Activated CD8-positive, alpha-beta memory T cell treated with anti-CD3 and anti-CD28 coated beads, Interleukin-2, amount 50 U/mL, for 48 hours (primary cell): Measurements from ENCODE around the gene SCN1B.
"Not testable (repeated sequence)": the region's sequence is repeated elsewhere in the genome, so short reads cannot be mapped to it uniquely, and the experiment has no call there.

Source experiments
- DNase-seq: peaks from one replicate; pipeline ENCODE4 v3.0.0-alpha.2; 2020

Gene SCN1B

DNA sequence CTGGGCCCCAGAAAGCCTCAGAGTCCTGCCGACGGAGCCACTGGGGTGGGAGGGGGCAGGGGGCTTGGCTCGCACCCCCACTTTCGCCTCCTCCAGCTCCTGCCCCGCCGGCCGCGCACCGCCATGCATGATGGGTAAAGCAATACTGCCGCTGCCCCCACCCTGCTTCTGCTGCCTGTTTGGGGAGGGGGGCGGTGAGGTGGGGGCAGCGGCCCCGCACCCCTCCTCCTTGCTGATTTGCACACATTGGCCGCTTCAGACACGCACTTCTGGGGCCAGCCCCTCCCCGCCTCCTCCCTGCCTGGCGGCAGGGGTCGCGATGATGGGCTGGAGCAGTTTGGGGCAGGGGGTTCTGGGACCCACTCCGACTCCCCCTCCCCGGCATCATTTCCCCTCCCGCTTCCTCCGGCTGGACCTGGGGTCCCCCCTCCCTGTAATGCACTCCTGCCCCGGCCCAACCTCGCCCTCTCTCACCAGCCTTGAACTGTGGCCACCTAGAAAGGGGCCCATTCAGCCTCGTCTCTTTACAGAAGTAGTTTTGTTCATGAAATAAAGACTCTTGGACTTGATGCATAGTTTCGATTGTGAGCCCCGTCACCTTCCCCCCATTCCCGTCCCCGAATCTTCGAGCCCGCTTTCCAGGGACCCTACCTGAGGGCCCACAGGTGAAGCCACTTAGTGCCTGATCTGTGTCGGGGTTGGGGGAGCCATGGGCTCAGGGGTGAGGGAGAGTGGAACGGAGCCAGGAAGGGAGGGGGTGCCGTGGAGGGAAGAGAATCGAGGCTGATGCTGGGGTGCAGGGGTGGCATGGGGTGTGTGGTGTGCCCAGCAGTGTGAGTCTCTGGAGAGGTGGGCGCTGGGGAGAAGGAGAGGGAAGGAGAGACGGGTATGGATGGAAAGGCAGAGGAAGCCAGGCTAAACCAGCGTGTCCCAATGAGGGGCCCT, 9.9 kb downstream of the SCN1B start:
- no peak for DNase-seq

DNA sequence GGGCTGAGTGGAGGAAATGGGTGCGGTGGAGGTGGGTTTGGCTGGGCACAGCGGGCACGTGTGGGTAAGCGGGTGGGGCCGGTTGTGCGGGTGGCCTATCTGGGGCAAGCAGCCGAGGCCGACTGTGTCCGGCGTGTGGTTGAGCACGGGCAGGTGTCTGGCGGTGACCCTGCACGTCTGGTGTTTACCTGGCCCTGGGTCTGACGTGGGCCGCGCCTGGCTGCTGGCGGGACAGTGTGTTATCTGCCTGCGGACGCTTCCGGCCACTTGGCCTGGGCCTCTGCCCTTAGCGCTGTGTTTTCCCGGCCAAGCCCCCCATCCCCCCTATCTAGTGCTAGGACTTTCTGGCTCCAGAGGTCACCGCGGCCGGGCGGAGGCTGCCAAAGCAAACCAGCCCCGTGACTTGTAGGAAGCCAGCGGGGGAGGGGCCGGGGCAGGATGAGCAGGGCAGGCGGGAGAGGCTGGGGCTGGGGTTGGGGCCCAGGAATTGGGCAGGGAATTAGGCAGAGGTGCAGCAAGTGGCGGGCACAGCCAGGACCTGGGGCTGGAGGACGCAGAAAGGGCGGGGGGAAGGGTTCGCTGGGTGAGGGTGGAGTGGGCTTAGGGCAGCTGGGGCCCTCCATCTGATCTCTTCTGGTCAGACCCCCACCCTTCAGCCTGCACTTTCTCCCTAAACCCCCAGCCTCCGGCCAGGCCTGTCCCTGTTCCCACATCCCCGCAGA, 10.7 kb downstream of the SCN1B start:
- no peak for DNase-seq

DNA sequence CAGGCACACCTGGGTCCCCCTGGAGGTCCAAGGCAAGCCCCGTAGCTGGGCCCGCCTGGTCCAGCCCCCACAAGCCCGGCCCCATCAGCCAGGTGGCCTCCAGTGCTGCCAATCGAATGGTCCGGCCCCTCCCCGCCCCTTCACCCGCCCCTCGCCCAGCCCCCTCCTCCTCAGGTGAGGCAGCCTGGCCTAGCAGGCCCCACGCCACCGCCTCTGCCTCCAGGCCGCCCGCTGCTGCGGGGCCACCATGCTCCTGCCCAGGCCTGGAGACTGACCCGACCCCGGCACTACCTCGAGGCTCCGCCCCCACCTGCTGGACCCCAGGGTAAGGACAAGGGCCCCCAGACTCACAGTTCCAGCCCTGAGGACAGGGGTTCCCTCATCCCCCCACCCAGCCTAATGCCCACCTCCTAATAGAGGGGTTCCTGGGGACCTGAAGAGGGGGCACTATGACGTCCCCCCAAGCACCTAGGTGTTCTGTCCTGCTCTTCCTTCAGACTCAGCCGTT, 11.3 kb downstream of the SCN1B start, which contains the start of gene HPN:
Gene HPN, plus strand, starts transcription at position 174 of the 508 bp plus-strand sequence. CDS start 786 bp downstream, outside the sequence.
- no peak for DNase-seq

DNA sequence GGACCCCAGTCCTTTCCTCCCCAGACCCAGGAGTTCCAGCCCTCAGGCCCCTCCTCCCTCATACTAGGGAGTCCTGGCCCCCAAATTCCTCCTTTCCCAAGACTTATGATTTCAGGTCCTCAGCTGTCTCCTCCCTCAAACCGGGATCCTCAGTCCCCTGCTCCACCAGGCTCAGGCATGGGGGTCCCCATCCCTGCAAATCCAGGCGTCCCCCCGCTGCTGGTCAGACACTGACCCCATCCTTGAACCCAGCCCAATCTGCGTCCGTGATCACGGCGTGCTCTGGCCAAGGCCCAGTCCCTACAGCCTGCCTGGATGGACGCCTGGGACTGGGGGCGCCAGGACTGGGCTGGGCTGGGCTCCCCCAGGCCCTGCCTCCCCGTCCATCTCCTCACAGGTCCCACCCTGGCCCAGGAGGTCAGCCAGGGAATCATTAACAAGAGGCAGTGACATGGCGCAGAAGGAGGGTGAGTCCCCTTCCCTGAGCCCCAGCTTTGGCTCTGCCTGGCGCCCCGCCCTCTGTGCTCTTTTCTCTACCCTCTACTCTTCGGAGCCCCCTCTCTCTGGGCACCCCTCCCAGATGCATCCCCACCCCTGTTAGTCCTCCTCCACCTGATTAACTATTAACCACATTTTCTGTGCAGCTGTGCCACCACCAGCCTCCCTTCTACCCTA, 11.9 kb downstream of the SCN1B start:
- DNase-seq, result no peak

DNA sequence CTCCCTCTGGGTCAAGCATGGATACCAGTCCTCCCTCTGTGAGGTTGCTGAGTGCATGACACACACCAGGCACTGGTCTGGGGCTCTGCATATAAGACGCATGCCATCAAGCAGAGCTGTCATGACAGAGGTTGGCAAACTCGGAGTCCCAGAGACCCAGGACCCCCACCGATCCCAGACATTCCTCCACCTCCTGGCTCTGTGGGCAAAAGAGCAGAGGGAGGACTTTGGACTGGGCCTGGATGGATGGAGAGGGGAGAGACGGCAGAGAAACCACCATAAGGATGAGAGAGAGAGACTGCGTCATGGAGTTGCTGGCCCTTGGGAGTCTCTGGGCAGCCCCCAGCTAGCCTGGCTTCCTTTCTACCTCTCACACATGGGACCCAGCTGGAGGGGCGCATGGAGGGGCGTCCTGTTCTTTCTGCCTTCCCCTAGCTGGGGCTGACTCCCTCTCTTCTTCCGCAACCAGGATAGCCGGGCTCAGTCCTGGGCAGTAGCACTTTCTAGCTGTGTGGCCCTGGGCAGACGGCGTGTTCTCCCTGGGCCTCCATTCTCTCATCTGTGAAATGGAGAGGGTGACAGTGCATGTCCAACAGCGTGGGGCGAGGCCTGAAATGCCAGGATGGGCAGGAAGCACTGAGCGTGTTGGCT, 12.8 kb downstream of the SCN1B start:
- peak; percentile 49 for DNase-seq

DNA sequence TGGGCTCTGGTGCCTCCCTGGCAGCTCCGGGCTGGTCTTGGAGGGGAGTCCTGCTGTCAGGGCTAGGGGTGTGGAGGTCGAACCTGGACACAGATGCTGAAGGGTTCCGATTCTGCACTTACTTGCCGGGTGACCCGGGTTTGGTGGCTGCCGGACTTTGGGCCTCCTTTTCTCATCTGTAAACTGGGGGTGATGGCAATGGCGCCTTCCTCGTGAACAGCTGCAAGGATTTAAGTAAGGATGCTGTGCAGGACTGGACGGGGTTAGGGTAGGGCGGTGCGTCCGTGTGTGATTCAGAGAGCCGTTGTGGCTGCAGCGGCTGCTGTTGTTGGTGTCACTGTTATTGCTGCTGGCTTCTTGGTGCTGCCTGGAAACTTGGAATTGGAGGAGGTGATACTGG, 13.6 kb downstream of the SCN1B start:
- peak; percentile 51 for DNase-seq

DNA sequence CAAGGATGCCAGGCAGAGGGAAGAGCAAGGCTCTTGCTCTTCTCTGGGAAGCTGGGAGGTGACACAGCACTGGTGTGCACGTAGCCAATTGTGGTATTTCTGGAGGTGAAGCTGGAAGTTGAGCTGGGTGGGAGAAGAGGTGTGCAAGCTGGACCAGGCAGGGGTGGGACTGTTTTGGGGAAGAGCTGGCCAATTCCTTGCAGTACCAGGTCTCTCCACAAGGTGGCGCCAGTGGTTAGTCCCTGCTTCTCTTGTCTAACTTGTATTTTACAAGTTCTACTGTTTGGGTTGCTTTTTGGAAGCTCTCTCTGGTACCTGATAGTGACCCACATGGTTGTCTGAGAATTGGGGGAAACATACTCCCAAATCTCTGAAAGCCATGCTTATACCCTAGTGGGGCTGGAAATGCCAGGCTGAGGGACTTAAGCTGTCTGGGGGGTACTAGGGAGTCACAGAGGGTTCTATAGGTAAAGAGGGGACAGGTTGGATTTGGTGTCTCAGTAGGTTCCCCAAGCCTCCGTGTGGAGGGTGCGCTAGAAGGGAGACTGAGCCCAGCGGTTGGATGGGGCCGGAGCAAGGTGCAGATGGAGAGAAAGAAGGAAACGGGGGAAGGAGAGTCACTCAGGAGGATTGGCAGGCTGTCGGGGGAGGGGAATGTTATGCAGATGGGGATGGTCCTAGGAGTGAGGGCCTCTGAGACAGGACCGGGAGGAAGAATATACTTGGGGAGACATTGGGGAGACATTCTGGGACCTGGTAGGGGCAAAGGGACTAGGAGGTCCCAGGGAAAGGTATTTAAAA, 14.2 kb downstream of the SCN1B start:
- peak; percentile 92 for DNase-seq

DNA sequence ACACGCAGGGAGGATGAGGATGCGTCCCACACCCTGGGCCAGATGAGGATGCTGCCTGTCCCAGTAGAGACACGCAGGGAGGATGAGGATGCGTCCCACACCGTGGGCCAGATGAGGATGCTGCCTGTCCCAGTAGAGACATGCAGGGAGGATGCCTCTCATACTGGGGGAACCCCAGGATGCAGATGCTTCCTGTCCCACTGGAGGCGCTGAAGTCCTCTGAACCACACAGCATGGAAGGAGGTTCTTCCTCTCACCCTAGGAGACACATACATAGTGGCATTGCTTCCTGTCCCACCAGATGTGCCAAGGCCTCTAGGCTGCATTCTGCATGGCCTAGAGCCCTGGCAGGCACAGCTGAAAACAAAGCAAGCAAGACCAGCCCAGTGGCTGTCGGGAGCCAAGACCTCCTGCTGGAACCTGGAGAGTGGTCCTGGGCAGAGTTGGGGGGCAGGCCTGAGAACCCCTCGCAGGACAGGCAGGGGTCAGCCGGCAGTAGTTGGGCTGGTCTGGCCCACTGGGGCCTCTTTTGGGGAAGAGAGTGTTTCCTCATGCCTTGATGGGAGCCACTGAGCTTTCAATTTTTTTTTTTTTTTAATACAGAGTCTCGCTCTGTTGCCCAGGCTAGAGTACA, 15.5 kb downstream of the SCN1B start:
- peak; percentile 65 for DNase-seq

DNA sequence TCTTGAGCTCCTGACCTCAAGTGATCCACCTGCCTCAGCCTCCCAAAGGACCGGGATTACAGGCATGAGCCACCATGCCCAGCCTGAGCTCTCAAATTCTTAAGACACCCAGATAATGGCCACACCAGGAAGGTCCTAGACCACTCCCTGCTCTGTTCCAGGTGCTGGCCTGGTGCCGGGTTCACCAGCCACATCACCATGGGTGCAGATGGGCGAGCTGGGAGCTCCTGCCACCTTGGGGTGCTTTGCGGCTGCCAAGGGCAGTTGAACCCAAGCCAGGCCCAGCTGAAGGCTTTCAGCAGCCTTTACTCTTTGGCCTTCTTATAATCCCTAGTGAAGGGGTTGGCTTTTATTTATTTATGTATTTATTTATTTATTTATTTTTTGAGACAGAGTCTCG, 16.2 kb downstream of the SCN1B start:
- no peak for DNase-seq

DNA sequence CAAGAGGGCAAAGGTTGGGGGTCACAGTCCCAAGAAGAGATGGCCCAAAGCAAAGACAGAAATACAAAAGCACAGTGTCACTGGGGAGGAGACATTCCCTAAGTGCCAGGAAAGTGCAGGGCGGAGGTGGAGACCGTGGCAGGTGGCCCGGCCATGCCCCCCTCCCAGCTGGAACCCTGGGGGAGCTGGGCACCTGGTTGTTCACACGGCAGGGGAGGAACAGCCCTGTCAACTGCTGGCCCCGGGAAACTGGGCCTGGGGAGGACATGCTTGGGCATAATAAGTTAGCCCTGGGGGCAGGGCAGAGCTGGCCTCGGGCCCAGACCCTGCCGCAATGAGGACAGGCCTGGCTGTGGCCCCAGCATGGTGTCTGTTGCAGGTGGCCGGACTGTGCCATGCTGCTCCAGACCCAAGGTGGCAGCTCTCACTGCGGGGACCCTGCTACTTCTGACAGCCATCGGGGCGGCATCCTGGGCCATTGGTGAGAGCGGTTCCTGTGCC, 18.7 kb downstream of the SCN1B start:
- DNase-seq, result no peak

DNA sequence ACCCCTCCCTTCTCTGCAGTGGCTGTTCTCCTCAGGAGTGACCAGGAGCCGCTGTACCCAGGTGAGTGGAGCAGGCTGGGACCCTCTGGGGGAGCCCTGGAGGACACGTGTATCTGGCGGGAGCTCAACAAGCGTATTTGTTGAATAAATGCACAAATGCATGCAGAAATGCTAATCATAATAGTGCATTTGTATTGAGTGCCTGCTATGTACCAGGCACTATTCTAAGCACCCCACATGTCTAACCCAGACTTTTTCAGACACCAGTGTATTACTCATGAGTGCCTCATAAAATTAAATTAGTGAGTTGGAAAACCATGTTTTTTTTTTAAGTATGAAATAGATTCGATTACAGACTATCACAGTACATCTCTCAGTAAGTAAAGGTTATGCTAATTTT, 19.2 kb downstream of the SCN1B start:
- DNase-seq, result no peak

DNA sequence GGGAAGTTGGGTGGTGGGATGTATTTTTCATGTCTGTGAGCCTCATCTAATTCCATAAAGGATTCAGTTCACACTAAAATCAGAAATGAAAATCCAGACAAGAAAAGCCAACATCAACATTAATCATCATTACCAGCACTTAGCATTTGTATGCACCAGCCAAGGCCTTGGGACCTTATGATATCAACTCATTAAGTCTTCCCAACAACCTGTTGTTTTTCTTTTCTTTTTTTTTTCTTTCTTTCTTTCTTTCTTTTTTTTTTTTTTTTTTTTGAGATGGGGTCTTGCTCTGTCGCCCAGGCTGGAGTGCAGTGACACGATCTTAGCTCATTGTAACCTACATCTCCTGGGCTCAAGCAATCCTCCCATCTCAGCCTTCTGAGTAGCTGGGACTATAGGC, 20.4 kb downstream of the SCN1B start:
- not testable (repeated sequence) for DNase-seq

DNA sequence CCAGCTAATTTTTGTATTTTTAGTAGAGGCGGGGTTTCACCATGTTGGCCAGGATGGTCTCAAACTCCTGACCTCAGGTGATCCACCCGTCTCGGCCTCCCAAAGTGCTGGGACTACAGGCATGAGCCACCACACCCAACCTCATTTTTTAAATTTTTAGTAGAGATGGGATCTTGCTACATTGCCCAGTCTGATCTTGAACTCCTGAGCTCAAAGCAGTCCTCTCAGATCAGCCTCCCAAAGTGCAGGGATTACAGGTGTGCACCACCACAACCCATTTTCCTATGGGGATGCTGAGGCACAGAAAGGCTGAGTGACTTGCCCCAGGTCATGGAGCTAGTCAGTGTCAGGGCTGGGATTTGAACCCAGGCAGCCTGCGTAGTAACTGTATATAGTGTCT, 21.0 kb downstream of the SCN1B start:
- DNase-seq, result not testable (repeated sequence)

DNA sequence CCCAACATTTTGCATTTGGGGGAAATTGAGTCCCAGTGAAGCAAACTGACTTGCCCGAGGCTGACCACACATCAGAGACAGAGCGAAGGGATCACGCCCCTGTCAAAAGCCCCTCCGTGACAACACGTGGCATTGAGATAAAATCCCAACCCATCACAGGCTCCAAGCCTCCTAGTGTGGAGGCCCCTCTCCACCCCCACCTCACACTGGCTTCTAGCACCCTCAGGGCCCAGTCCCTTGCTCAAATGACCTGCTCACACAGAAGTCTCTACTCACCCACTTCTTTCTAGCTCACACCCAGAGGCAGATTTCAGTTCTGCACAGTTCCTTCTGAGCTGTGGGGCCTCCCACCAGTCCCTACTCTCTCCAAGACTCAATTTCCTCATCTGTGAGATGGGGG, 21.5 kb downstream of the SCN1B start:
- DNase-seq, result no peak

DNA sequence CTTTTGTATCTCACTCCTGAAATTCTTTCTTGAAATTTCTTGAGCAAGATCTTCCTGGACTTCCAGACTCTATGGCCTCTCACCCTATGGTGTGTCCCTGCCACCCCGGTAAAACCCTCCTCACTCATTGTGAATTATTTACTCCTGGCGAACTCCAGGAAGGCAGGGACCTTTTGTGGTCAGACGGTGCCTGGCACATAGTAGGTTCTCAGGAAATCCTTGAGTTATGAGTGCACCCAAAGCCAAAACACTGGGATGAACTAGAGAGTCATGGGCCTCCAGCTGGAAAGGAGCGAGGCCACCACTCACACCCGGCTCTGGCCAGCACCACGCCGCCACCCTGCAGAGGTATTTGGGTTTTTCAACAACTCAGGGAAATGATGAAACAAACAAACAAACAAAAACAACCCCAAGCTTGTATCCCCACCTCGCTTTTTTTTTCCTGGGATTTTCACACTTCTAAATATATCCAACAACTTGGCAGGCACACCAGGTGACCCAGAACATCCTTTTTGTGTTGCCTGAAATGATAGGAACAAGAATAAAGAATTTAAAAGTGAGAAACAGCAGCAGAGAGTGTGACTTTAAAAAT, 22.4 kb downstream of the SCN1B start:
- no peak for DNase-seq

DNA sequence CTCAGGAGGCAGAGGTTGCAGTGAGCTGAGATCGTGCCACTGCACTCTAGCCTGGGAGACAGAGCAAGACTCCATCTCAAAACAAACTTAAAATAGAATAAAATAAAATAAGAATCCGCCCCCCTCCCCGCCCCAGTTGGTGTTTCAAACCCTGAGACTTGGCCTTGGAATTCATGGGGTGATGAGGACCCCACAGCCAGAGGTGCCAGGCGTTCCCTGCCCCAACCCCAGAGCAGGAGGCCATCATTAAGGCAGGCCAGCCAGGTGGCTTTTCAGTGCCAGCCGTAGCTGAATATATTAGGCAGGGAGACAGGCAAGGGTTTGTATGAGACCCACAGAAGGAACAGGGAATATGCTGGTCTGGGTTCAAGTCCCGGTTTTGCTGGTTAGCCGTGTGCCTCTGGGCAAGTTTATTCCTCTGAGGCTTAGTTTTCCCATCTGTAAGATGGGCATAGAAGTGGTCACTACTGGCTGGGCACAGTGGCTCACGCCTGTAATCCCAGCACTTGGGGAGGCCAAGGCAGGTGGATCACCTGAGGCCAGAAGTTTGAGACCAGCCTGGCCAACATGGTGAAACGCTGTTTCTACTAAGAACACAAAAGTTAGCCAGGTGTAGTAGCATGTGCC, 23.5 kb downstream of the SCN1B start:
- no peak for DNase-seq

DNA sequence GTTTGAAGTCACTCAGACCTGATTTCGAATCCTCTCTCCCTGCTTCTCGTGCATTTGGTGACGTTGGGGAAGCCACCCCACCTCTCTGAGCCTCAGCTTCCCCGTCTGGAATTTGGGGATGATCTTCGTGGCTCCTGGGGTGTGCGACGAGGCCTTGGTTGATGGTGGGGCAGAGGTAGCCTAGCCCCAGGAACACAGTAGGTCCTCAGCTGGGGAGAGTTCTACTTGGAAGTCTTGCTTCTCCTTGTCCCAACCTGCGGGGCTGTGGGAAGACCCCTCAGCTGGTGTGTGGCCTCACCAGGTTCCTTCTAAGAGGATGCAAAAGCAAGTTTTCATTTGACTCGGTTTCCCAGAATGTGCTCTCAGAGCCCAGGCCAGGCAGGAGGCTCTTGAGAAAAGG, 24.4 kb downstream of the SCN1B start:
- no peak for DNase-seq

DNA sequence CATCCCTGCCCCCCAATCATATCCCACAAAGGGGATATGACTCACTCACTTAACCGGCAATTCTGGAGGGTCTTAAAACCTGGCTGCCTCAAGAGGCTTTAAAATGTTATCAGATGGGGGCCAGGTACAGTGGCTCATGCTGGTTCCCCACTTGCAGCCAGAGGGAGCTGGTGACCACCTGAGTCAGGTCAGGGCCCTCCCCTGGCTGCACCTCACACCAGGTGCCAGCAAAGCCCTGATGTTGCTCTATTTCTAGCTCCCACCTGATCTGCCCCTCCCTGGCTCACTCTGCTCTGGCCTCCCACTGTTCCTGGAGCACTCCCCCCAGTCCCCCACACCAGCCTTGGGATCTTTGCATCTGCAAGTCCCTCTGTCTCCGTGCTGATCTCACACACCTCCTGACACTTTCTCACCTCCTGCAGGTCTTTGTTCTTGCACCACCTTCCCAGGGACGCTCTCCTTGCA, 25.5 kb downstream of the SCN1B start:
- DNase-seq, result no peak

DNA sequence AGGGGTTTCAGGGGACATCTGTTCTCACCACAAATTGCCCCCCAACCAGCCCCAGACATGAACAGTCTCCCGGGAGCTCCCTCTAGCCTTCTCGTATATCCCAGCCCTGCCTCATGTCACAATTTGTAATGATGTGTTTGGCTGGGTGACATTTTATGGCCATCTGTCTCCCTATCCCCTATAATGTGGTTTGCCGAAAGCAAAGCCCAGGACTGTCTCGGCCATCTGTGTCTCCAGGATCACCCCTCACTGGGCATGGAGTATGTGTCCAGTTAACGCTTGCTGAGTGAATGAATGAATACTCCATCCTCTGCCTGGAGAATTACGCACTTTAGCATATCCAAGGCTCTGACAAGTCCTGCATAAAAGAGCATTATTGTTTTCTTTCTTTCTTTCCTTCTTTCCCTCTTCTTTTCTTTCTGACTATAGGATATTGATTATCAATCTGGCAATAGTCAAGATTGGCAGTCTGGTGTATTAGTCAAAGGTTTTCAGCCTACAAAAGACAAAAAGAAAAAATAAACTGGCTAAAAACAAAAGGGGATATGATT, 26.3 kb downstream of the SCN1B start:
- DNase-seq, result no peak

DNA sequence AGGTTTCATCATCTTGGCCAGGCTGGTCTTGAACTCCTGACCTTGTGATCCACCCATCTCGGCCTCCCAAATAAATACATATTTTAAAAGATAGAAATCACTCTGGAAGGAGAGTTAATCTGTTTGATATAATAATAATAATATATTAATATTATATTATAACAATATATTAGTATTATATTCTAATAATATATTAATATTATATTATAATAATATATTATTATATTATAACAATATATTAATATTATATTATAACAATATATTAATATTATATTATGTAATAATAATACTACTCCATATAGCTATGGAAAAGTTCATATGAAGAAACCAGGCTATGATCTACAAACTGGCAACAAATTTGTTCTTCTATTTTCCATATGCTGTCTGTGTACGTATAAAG, 28.1 kb downstream of the SCN1B start:
- DNase-seq, result no peak
